Lower lobe of right lung (tissue), 2 donors: ENCODE data around the gene SELENOS. TPM values are rescaled to one million over a fixed set of nuclear protein-coding genes. Genes with fewer than 3 reads are reported as not detected.

Experiments
- ATAC-seq, 2 donors: fragments of 200-7000 bp; cut with Tn5 transposase; one replicate each; pipeline ENCODE4 v1.9.1; 2020 to 2022; ENCODE audit warnings: mild to moderate bottlenecking in 2 of 2, moderate library complexity in 2 of 2
- DNase-seq: peaks from one replicate; pipeline ENCODE4 v3.0.0-alpha.2; 2020
- H3K27ac ChIP-seq: fragments of 200-600 bp; one replicate; pipeline ENCODE4 v1.8.0; 2022
- H3K27me3 ChIP-seq: fragments of 200-600 bp; one replicate; pipeline ENCODE4 v1.8.0; 2022; ENCODE audit warnings: low read depth
- H3K36me3 ChIP-seq: fragments of 200-600 bp; one replicate; pipeline ENCODE4 v1.8.0; 2022; ENCODE audit warnings: mild to moderate bottlenecking
- H3K4me1 ChIP-seq: fragments of 200-600 bp; one replicate; pipeline ENCODE4 v1.8.0; 2022
- H3K4me3 ChIP-seq: fragments of 200-600 bp; one replicate; pipeline ENCODE4 v1.8.0; 2022; ENCODE audit warnings: mild to moderate bottlenecking
- H3K9me3 ChIP-seq: fragments of 200-600 bp; one replicate; pipeline ENCODE4 v1.8.0; 2022
- intact Hi-C: fragments of 100-400 bp; cut with DNase I; formaldehyde crosslinking; loops from one replicate; pipeline ENCODE4 v1.11.0; 2022
- total RNA-seq: library from RNA; stranded (reverse); fragmentation: NEBNext Ultra II Directional; extraction: Animal tissue kit (Norgen Biotek cat#: 25700); gene quantifications from one replicate; pipeline ENCODE4 v1.2.1, GENCODE V29; 2021
- TF ChIP-seq, protein P1 (sequence below): fragments of 200-600 bp; IDR thresholded peaks from one replicate; pipeline ENCODE4 v1.8.0; 2022; ENCODE audit warnings: antibody characterized with exemption, mild to moderate bottlenecking
- donor health status: DM: no; HTN: yes; CAD: no; lungs with severe emphysema.

SELENOS gene
- total RNA-seq, 1 donor from 2014 or later, result 64.5 TPM

DNA sequence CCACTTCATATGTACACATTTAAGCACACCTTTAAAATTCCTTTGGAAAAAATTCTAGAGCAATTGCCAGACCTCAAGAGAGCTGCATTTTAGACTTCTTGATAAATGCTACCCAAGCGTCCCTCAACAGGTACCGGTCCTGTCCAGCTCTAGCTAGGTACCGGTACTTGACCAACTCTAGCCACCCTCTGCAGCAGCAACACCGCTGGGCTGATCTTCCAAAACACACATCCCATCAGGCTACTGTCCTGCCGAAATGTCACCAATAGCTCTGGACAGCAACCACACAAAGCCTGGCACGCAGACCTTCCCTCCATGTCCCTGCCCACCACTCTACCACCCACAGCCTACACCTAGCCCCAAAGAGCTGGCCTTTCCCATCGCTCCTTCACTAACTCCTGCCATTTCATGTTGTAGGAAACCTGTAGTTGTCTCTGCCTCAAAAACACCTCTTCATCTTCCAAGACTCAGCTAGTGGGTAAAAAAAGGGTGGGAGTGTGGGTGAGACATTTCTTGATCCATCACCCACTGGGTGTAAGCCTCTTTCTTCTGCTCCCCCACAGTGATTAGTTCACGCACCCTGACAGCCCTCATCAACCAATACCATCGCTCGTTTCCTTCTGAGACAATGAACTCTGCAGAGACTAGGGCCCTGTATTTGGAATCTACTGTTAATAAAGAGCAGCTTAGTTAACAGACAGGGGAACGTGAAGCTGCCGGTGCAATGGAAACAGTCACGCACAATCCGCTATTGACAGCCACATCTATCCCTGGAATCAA, 32.2 kb downstream of the SELENOS start:
- TF ChIP-seq, protein P1, sequence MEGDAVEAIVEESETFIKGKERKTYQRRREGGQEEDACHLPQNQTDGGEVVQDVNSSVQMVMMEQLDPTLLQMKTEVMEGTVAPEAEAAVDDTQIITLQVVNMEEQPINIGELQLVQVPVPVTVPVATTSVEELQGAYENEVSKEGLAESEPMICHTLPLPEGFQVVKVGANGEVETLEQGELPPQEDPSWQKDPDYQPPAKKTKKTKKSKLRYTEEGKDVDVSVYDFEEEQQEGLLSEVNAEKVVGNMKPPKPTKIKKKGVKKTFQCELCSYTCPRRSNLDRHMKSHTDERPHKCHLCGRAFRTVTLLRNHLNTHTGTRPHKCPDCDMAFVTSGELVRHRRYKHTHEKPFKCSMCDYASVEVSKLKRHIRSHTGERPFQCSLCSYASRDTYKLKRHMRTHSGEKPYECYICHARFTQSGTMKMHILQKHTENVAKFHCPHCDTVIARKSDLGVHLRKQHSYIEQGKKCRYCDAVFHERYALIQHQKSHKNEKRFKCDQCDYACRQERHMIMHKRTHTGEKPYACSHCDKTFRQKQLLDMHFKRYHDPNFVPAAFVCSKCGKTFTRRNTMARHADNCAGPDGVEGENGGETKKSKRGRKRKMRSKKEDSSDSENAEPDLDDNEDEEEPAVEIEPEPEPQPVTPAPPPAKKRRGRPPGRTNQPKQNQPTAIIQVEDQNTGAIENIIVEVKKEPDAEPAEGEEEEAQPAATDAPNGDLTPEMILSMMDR, result no peak
- Histone ChIP-seq H3K4me3 (no peak overlapping the region), H3K27me3 (no peaks in the 10 kb centered on the region), H3K27ac (no peak overlapping the region), H3K36me3 (peaks cover 3% of the 10 kb centered on the region), H3K9me3 (no peaks in the 10 kb centered on the region), H3K4me1 (peaks cover 97% of the 10 kb centered on the region)
- no peak for ATAC-seq
- intact Hi-C loops, result no loop called here
- DNase-seq, result no peak

DNA sequence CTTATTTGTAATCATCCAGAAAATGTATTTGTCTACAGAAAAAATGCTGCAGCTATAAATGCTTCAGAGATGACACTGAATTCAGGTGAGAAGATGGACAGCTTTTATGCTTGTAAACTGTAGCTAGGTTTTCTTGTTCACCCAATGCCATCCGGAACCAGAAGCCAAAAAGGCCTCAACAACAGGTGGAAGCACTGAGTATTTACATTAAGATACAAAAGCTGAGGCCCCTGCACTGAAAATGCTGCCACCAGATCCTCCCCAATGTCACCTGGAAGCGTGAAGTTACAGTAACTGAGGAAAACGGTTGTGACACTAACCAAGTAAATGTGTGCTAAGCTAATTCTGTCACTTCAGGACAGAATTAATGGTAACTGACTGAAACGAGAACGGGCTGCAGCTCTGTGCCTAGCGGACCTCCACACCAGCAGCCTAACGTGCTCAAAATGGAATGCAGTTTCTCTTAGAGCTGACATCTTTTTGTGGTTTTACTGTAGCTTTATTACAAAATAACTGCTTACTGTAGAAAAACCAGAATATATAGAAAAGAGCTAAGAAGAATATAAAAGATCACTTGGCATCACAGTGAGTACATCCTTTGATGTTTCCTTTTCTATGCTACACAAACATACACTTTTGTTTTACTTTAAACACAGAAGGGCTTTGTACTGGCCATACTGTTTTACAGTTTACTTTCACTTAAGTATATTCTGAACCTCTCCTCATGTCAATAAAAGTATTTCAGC, 33.1 kb downstream of the SELENOS start:
- H3K27ac ChIP-seq, result no peak overlapping the region
- TF ChIP-seq, protein P1, result no peak
- H3K36me3 ChIP-seq, result peaks cover 3% of the 10 kb centered on the region
- no peaks in the 10 kb centered on the region for H3K27me3 ChIP-seq
- H3K4me1 ChIP-seq, result peaks cover 98% of the 10 kb centered on the region
- ATAC-seq (no peak), DNase-seq (no peak)
- H3K4me3 ChIP-seq, result no peak overlapping the region
- intact Hi-C loops, result no loop called here
- no peaks in the 10 kb centered on the region for H3K9me3 ChIP-seq

DNA sequence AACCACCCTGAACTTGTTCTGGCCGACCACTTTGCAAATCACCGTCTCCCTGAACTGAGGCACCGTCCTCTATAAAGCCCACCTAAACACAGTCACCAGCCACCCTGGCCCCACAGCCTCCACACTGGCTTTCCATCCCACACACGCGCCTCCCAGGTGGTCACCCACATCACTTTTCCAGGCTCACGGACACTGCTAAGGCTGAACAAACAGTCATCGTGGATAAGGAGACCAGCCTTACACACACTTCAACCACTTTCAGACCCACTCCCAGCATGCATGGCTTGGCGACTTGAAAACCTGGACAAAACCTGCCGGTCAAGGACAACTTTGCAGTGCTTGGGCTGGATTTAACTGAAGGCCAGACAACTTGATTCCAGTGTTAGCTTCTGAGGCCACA, 33.9 kb downstream of the SELENOS start:
- intact Hi-C loops, result no loop called here
- no peak for DNase-seq
- H3K27ac ChIP-seq, result peak overlapping the region; percentile 42
- no peak overlapping the region for H3K4me3 ChIP-seq
- H3K36me3 ChIP-seq, result peaks cover 1% of the 10 kb centered on the region
- H3K4me1 ChIP-seq, result peaks cover 98% of the 10 kb centered on the region
- no peaks in the 10 kb centered on the region for H3K27me3 ChIP-seq
- ATAC-seq, result peak; percentile 18 to 35
- TF ChIP-seq, protein P1, result no peak
- H3K9me3 ChIP-seq, result no peaks in the 10 kb centered on the region

DNA sequence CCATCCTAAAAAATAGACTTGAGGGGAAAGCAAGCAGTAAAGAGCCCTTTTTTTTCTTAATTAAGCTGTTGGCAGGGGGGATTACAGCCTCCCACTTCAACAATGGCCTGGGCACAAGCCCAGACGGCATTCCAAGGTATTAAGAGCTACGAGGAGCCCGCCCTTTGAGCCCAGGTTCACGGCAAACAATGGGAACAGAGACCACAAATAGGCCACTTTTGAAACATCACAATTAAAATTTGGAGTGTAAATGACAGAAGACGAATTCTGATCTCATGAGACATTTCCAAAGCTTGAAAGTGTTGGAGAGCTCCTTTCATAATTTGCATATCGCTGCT, 34.3 kb downstream of the SELENOS start:
- Histone ChIP-seq H3K9me3 (no peaks in the 10 kb centered on the region), H3K4me3 (peak overlapping the region; percentile 23), H3K27ac (peak overlapping the region; percentile 42), H3K4me1 (peaks cover 98% of the 10 kb centered on the region), H3K27me3 (no peaks in the 10 kb centered on the region), H3K36me3 (no peaks in the 10 kb centered on the region)
- TF ChIP-seq, protein P1, result no peak
- intact Hi-C loops, result no loop called here
- ATAC-seq (peak in 1 of 2 donors; percentile 18), DNase-seq (no peak)

DNA sequence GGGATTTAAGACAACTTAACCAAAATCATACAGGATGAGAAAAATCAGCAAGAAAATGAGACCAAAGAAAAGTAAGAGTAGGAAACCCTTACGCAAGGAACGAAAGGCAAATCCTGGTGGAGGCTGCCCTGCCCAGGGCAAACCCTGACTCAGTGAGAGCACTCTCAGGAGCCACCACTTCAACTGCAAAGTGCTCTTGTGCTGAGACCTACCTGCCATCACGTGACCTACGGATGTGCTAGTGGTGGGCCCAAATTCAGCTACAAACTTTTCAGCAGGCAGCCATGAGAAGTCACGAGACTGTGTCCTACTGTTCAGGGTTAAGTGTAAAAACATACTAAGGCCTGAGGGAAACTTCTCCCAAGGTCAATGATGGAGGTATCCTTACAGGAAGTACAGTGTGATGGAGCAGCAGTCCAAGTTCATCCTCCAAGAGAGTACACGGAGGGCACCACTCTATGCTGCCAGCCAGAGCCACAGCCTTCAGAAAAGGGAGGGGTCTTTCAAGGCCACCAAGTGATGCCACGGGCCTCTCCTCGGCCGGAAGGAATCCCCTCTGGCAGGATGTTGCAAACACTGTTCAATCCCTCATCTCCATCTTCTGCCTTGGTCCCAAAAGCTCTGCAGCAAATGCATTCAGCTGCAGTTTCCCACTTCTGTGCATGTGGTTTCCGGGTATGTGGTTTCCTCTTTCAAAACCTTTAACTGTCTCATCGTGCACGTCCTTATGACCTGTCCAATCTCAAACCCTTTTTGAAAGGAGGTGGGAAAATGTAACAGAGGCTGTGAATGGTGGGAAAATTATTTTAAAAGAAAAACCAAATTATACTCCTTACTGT, 34.9 kb downstream of the SELENOS start:
- peak overlapping the region; percentile 23 for H3K4me3 ChIP-seq
- TF ChIP-seq, protein P1, result no peak
- no peaks in the 10 kb centered on the region for H3K36me3 ChIP-seq
- intact Hi-C loops, result no loop called here
- no peaks in the 10 kb centered on the region for H3K9me3 ChIP-seq
- DNase-seq, result no peak
- no peaks in the 10 kb centered on the region for H3K27me3 ChIP-seq
- peaks cover 97% of the 10 kb centered on the region for H3K4me1 ChIP-seq
- peak overlapping the region; percentile 42 for H3K27ac ChIP-seq
- ATAC-seq, result peak; percentile 74 to 78
